SK-N-MC (cell line): ENCODE data around the gene FSIP1.
A peak's percentile ranks its signal among the peaks of the same experiment; 100 is the strongest.

Experiments used
- DNase-seq: peaks from one replicate; pipeline ENCODE4 v3.0.0-alpha.2; 2011; ENCODE audit warnings: low read depth, low spot score
- H3K27ac ChIP-seq: fragments of 200-600 bp; sonication (generic); 2 replicates; pipeline ENCODE4 v1.5.1; 2016; ENCODE audit warnings: mixed run types
- H3K36me3 ChIP-seq: fragments of 200-600 bp; sonication (generic); 2 replicates; pipeline ENCODE4 v1.6.1; 2017; ENCODE audit warnings: antibody characterized with exemption, low read length, mixed read lengths; ENCODE audit not compliant: insufficient read depth
- H3K4me3 ChIP-seq: fragments of 200-600 bp; sonication (generic); 2 replicates; pipeline ENCODE4 v1.5.1; 2016
- H3K9ac ChIP-seq: fragments of 200-600 bp; sonication (generic); 2 replicates; pipeline ENCODE4 v1.8.0; 2017; ENCODE audit warnings: mixed run types, mixed read lengths; ENCODE audit not compliant: insufficient read length
- H3K9me3 ChIP-seq: fragments of 200-600 bp; sonication (generic); 2 replicates; pipeline ENCODE4 v1.6.1; 2017; ENCODE audit warnings: low read depth, mild to moderate bottlenecking, antibody characterized with exemption, low read length, moderate library complexity, mixed read lengths
- EZH2 ChIP-seq: fragments of 200-600 bp; sonication (generic); IDR thresholded peaks from one replicate; pipeline ENCODE4 v1.6.1; 2017; ENCODE audit warnings: antibody characterized with exemption
- FOXP2 ChIP-seq: optimal IDR thresholded peaks from 2 replicates; pipeline ENCODE3; 2011; ENCODE audit warnings: mild to moderate bottlenecking, moderate library complexity; ENCODE audit not compliant: insufficient read depth; ENCODE audit errors: extremely low read length, control extremely low read depth
- POLR2AphosphoS5 ChIP-seq: IDR thresholded peaks from 2 replicates; pipeline ENCODE4 v1.6.1; 2012; ENCODE audit warnings: mild to moderate bottlenecking, low read depth, low read length, borderline replicate concordance

The FSIP1 gene

DNA sequence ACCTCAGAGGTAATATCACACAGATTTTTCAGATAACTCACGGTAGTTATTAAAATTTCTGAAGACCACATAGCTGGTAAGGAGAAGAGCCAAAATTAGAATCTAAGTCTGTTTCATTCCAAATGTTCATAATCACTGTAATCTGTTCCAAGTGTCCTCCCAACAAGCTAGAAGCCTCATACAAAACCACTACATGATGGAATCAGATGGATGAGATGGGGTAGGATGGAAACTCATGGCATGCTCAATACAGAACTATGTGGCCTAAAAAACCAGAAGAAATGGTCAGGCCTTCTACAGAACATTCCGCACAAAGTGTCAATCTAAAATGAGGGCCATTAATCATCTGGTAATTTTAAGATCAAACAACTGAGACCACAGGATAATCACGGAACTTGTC lies 110.0 kb downstream of the FSIP1 start:
- H3K9me3 ChIP-seq, result no peaks in the 10 kb centered on the region
- no peak overlapping the region for H3K9ac ChIP-seq
- DNase-seq, result no peak
- H3K36me3 ChIP-seq, result no peaks in the 10 kb centered on the region
- TF ChIP-seq FOXP2 (no peak), POLR2AphosphoS5 (no peak), EZH2 (no peak)
- no peak overlapping the region for H3K4me3 ChIP-seq
- no peak overlapping the region for H3K27ac ChIP-seq

DNA sequence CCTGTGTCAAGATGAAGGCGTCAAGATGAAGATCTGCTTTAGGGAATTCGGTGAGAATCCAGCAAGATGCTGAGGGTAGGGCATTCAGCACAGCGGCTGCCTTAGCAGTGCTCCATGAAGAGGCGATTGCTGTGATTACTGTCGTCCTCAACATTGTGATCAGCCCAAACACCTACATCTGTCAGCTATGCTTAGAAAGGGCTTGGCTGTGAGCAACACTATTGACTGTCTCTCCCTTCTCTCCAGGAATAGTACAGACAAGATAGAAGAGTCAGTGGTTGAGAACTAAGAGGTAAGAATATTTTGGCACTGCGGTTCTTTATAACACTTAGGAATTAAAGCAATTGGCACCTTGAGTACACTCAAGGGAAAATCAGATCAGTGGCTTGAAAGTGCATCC lies 110.5 kb downstream of the FSIP1 start:
- no peak for DNase-seq
- H3K36me3 ChIP-seq, result no peaks in the 10 kb centered on the region
- H3K9me3 ChIP-seq, result no peaks in the 10 kb centered on the region
- no peak overlapping the region for H3K9ac ChIP-seq
- no peak for TF ChIP-seq POLR2AphosphoS5
- no peak for TF ChIP-seq EZH2
- no peak for TF ChIP-seq FOXP2
- no peak overlapping the region for H3K27ac ChIP-seq
- no peak overlapping the region for H3K4me3 ChIP-seq

DNA sequence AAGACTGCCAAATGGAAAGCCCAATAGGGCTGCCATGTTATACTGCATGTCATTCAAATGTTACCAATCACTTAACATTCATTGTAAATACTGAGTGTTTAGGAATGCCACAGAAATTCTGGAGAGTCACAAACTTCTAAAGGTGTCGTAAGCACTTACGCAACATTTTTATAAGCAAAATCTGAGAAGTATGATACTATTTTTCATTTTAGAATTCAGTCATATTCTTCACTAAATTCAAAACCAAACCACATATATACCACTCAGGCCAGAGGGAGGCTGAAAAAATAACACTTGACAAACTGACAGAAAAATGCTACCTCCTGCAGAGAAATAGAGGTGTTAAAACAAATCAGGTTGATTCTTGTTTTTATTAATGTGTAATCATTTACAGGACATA lies 112.0 kb downstream of the FSIP1 start:
- Histone ChIP-seq H3K27ac (no peak overlapping the region), H3K36me3 (no peaks in the 10 kb centered on the region), H3K9ac (no peak overlapping the region), H3K9me3 (no peaks in the 10 kb centered on the region), H3K4me3 (no peak overlapping the region)
- DNase-seq, result no peak
- TF ChIP-seq EZH2 (no peak), POLR2AphosphoS5 (no peak)

DNA sequence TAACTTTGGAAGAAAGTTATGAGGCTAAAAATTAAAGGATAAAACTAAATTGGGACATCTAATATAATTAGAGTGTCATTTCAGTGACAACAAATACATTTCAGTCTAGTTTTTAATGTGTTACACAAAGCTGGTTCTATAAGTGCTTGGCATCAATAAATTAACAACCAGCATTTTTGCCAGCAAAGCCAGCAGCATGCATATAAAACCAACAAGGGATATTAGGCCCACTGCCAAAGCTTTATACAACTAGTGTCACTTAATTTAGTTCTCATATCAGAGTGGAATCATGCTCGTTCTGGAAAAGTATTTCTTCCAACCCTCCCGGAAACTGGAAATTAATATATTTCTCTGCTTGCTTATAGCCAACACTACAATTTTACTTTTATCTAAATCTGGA lies 113.0 kb downstream of the FSIP1 start:
- H3K9ac ChIP-seq, result no peak overlapping the region
- no peak for TF ChIP-seq EZH2
- TF ChIP-seq FOXP2, result no peak
- DNase-seq, result no peak
- H3K4me3 ChIP-seq, result no peak overlapping the region
- no peaks in the 10 kb centered on the region for H3K9me3 ChIP-seq
- H3K36me3 ChIP-seq, result no peaks in the 10 kb centered on the region
- peak overlapping the region; percentile 59; the same call in 1 of the 2 replicates for H3K27ac ChIP-seq

DNA sequence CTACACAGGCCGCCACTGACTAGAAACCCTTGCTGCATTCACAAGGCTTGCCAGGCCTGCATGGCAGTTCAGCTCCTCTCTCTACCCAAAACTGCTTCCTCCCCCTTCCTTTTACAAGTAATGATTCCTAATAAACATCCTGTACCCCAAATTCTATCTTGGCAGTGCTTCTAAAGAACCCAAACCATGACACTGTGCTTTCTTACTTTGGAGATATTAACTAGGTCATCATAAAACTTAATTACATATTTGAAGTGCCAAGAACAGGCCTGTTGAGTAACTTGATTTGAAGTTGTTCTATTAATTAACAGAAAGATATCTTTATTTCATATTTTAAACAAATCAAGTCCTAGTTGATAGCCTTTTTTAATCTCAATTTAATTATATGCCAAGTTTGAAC lies 113.4 kb downstream of the FSIP1 start:
- no peak for DNase-seq
- no peak for TF ChIP-seq EZH2
- TF ChIP-seq POLR2AphosphoS5, result no peak
- TF ChIP-seq FOXP2, result no peak
- H3K36me3 ChIP-seq, result no peaks in the 10 kb centered on the region
- no peak overlapping the region for H3K9ac ChIP-seq
- no peak overlapping the region for H3K4me3 ChIP-seq
- H3K27ac ChIP-seq, result peak overlapping the region; percentile 59
- H3K9me3 ChIP-seq, result no peaks in the 10 kb centered on the region

DNA sequence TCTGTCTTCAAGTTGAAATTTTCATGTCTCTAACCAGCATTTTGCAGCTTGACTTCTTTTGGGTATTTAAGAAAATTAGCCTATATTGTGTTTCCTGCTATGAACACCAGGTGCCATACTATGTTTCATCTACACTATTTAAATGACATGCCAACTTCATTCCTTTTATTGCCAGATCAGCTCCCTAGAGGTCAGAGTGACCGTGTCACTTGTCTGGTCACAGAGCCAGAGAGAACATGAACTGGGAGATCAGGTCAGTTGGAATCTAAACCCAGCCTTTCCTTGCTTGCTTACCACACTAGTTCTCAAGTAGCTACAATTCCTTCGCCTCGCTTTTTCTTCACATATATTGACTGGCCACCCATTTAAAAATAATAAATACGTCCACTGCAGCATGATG lies 114.2 kb downstream of the FSIP1 start:
- Histone ChIP-seq H3K9ac (no peak overlapping the region), H3K36me3 (no peaks in the 10 kb centered on the region), H3K9me3 (no peaks in the 10 kb centered on the region), H3K27ac (no peak overlapping the region), H3K4me3 (no peak overlapping the region)
- no peak for DNase-seq
- TF ChIP-seq FOXP2 (no peak), POLR2AphosphoS5 (no peak), EZH2 (no peak)

DNA sequence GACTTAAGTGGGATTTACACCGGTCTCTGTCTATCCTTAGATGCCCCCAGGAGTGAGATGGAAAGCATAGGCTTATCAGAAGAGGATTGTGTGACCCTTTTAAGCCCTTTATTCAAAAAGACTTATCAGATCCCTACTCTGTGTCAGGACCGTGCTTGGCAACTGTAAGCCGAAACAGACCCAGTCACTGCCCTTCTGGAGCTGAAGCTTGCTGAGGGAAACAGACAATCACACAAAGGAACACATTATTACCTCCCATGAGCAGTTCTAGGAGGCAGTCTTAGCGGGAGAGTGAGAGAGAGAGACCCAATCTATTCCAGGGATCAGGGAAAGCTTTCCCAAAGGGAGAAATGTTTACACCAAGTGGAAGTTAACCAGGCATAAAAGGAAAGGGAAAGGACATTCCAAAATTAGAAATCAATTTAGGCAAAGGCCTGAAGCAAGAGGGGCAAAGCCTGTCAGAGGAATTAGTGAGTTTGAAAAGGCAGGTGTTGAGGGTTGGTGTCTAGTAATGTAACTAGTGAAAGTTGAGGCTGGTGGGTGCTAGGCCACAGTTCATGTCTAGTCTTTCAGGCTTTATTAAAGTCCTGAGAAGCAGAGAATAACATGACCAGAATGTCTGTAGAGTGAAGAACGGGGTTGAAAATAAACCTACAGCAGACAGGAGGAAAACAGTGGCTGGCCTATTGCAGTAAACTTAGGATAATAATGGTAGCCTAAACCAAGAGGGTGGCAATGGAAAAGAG lies 115.1 kb downstream of the FSIP1 start:
- H3K9ac ChIP-seq, result no peak overlapping the region
- DNase-seq, result no peak
- no peak overlapping the region for H3K4me3 ChIP-seq
- no peaks in the 10 kb centered on the region for H3K36me3 ChIP-seq
- no peak for TF ChIP-seq EZH2
- TF ChIP-seq FOXP2, result no peak
- TF ChIP-seq POLR2AphosphoS5, result no peak
- 0 out of 2 replicates have a peak overlapping the region, but pooled peaks have one; percentile 22 for H3K27ac ChIP-seq
- no peaks in the 10 kb centered on the region for H3K9me3 ChIP-seq

DNA sequence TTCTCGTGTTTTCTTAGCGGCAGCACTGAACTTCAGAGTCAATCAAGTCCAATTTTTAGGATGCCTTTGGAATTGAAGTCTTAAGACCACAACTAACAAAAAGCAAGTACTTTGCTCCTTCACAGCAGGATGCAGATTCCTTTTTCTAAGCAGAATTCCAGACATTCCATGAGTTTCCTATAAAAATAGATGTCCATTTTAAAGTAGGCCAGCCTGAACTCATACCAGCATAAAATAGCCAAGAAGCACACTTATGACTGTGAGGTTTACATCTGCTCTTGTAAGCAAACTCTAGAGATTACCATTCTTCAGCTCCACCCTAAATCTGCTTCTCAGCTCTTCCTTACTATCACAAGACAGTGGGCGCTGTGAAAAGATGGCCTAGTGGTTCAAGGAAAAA lies 116.0 kb downstream of the FSIP1 start:
- no peaks in the 10 kb centered on the region for H3K9me3 ChIP-seq
- TF ChIP-seq FOXP2 (no peak), EZH2 (no peak)
- no peak overlapping the region for H3K9ac ChIP-seq
- no peaks in the 10 kb centered on the region for H3K36me3 ChIP-seq
- DNase-seq, result no peak
- peak overlapping the region; percentile 71 for H3K27ac ChIP-seq
- H3K4me3 ChIP-seq, result peak overlapping the region; percentile 33; the same call in 1 of the 2 replicates

DNA sequence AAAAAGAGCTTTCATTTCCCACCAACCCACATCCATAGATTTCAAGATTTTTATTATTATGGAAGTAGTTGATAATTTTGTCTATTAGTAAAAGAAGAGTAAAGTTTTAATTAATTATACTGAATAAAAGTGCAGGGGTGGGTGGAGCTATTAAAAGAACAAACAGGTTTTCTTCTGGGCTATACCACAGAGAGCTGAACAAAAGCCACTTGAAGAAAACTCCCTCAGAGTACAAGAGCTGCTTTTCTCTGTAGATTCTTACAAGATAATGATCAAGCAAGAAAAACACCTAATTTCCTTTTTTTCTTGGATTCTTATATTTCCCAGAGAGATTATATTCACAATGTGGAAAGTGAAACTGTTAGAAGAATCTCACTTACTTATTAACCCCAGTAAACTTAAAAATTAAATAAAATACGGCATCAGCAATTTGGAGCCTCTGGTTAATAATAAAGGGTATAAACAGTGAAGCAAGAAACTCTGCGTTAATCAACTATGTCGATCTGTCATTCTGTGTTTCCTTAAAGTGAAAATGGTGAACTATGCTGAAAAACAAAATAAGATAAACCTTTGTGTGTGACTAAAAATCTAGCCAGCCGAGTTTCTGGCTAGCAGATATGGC lies 116.9 kb downstream of the FSIP1 start:
- Histone ChIP-seq H3K27ac (peak overlapping the region; percentile 71; the same call in 1 of the 2 replicates), H3K9me3 (no peaks in the 10 kb centered on the region), H3K4me3 (peak overlapping the region; percentile 33), H3K9ac (peak overlapping the region; percentile 19), H3K36me3 (no peaks in the 10 kb centered on the region)
- TF ChIP-seq POLR2AphosphoS5, result no peak
- no peak for TF ChIP-seq EZH2
- TF ChIP-seq FOXP2, result no peak
- DNase-seq, result no peak
